Activated naive CD8-positive, alpha-beta T cell treated with anti-CD3 and anti-CD28 coated beads for 36 hours (primary cell): ENCODE data around the gene TMEM141. TPM values are rescaled to one million over a fixed set of nuclear protein-coding genes. Genes with fewer than 3 reads are reported as not detected.
"Not testable (repeated sequence)": the region's sequence is repeated elsewhere in the genome, so short reads cannot be mapped to it uniquely, and the experiment has no call there.

Experiments
- DNase-seq: peaks from one replicate; pipeline ENCODE4 v3.0.0; 2021
- H3K27ac Mint-ChIP-seq: one replicate; pipeline ENCODE4 v1.8.0; 2022; ENCODE audit warnings: mild to moderate bottlenecking, moderate library complexity, mixed read lengths
- H3K27me3 Mint-ChIP-seq: one replicate; pipeline ENCODE4 v1.8.0; 2022; ENCODE audit warnings: mild to moderate bottlenecking, mixed read lengths
- H3K36me3 Mint-ChIP-seq: one replicate; pipeline ENCODE4 v1.8.0; 2021; ENCODE audit warnings: mild to moderate bottlenecking, mixed read lengths
- H3K4me1 Mint-ChIP-seq: one replicate; pipeline ENCODE4 v1.8.0; 2021; ENCODE audit warnings: mixed read lengths
- H3K4me3 Mint-ChIP-seq: one replicate; pipeline ENCODE4 v1.8.0; 2022; ENCODE audit warnings: mild to moderate bottlenecking, moderate library complexity, mixed read lengths
- H3K9me3 Mint-ChIP-seq: one replicate; pipeline ENCODE4 v1.8.0; 2022; ENCODE audit warnings: mixed read lengths
- total RNA-seq, 2 experiments: library from RNA; stranded (reverse); gene quantifications; one replicate each; pipeline ENCODE4 v1.2.3, GENCODE V29; 2021

TMEM141 gene
- total RNA-seq, 2 experiments from 2014 or later = 49.3 to 49.6 TPM

- Mint-ChIP-seq H3K4me1 (no peaks in the 10 kb centered on the region), H3K27me3 (no peaks in the 10 kb centered on the region), H3K9me3 (no peaks in the 10 kb centered on the region), H3K27ac (no peak overlapping the region), H3K36me3 (peaks cover 6% of the 10 kb centered on the region), H3K4me3 (no peak overlapping the region)
- no peak for DNase-seq
Measured at GRCh38 chr9:136835932-136836904, 45.1 kb downstream of the TMEM141 start.

- H3K36me3 Mint-ChIP-seq = peaks cover 6% of the 10 kb centered on the region
- peaks cover 2% of the 10 kb centered on the region for H3K4me1 Mint-ChIP-seq
- H3K27me3 Mint-ChIP-seq = no peaks in the 10 kb centered on the region
- H3K27ac Mint-ChIP-seq = no peak overlapping the region
- H3K9me3 Mint-ChIP-seq = no peaks in the 10 kb centered on the region
- H3K4me3 Mint-ChIP-seq = no peak overlapping the region
- DNase-seq = no peak
Measured at GRCh38 chr9:136837146-136837855, 46.2 kb downstream of the TMEM141 start.

GRCh38 chr9:136837856-136838277, 46.7 kb downstream of the TMEM141 start:
- DNase-seq, H3K4me1 Mint-ChIP-seq, H3K27ac Mint-ChIP-seq, H3K27me3 Mint-ChIP-seq, H3K36me3 Mint-ChIP-seq, H3K9me3 Mint-ChIP-seq, H3K4me3 Mint-ChIP-seq: not testable (repeated sequence)

- peaks cover 6% of the 10 kb centered on the region for H3K4me1 Mint-ChIP-seq
- no peak overlapping the region for H3K4me3 Mint-ChIP-seq
Measured at GRCh38 chr9:136838314-136839228, 47.4 kb downstream of the TMEM141 start.

GRCh38 chr9:136839229-136840139, 48.3 kb downstream of the TMEM141 start:
- peaks cover 7% of the 10 kb centered on the region for H3K4me1 Mint-ChIP-seq
- H3K27ac Mint-ChIP-seq = no peak overlapping the region
- H3K36me3 Mint-ChIP-seq = peaks cover 6% of the 10 kb centered on the region
- no peak overlapping the region for H3K4me3 Mint-ChIP-seq
- no peaks in the 10 kb centered on the region for H3K9me3 Mint-ChIP-seq
- no peak for DNase-seq
- no peaks in the 10 kb centered on the region for H3K27me3 Mint-ChIP-seq

More at GRCh38 chr9:136838314-136839228, 47.4 kb downstream of the TMEM141 start:
- no peaks in the 10 kb centered on the region for H3K27me3 Mint-ChIP-seq
- no peak overlapping the region for H3K27ac Mint-ChIP-seq
- peaks cover 6% of the 10 kb centered on the region for H3K36me3 Mint-ChIP-seq
- H3K9me3 Mint-ChIP-seq = no peaks in the 10 kb centered on the region
- no peak for DNase-seq

GRCh38 chr9:136840140-136840876, 49.2 kb downstream of the TMEM141 start:
- H3K4me3 Mint-ChIP-seq = no peak overlapping the region
- H3K9me3 Mint-ChIP-seq = no peaks in the 10 kb centered on the region
- H3K4me1 Mint-ChIP-seq = peaks cover 7% of the 10 kb centered on the region
- H3K27me3 Mint-ChIP-seq = peaks cover 3% of the 10 kb centered on the region
- peaks cover 6% of the 10 kb centered on the region for H3K36me3 Mint-ChIP-seq
- no peak for DNase-seq
- H3K27ac Mint-ChIP-seq = no peak overlapping the region

GRCh38 chr9:136840877-136841645, 49.9 kb downstream of the TMEM141 start:
- Mint-ChIP-seq H3K27ac (no peak overlapping the region), H3K4me3 (no peak overlapping the region), H3K27me3 (peaks cover 9% of the 10 kb centered on the region), H3K4me1 (peaks cover 7% of the 10 kb centered on the region), H3K36me3 (peaks cover 6% of the 10 kb centered on the region), H3K9me3 (no peaks in the 10 kb centered on the region)
- no peak for DNase-seq

- H3K9me3 Mint-ChIP-seq, H3K4me3 Mint-ChIP-seq, H3K36me3 Mint-ChIP-seq, H3K4me1 Mint-ChIP-seq, DNase-seq, H3K27ac Mint-ChIP-seq: not testable (repeated sequence)
- peaks cover 14% of the 10 kb centered on the region for H3K27me3 Mint-ChIP-seq
Measured at GRCh38 chr9:136841646-136842379, 50.7 kb downstream of the TMEM141 start.

- H3K9me3 Mint-ChIP-seq, H3K36me3 Mint-ChIP-seq, H3K4me1 Mint-ChIP-seq, H3K27ac Mint-ChIP-seq: not testable (repeated sequence)
- peak within 1 kb of the TSS; percentile 59 for H3K4me3 Mint-ChIP-seq
- H3K27me3 Mint-ChIP-seq = peaks cover 21% of the 10 kb centered on the region
- peak; percentile 86 for DNase-seq
Measured at GRCh38 chr9:136842380-136842948, 51.3 kb downstream of the TMEM141 start, which contains the start of gene AJM1. AJM1 (plus strand) TSS chr9:136842478; CDS start chr9:136844415, 1,937 bp downstream.
